Fibroblast of pulmonary artery (primary cell): ENCODE data around the gene UTS2R.
"Not testable (repeated sequence)": the region's sequence is repeated elsewhere in the genome, so short reads cannot be mapped to it uniquely, and the experiment has no call there.

Experiments used
- DNase-seq: peaks from one replicate; pipeline ENCODE4 v3.0.0-alpha.2; 2010; ENCODE audit warnings: low read depth
- H3K4me3 ChIP-seq: replicated peaks from 2 replicates; pipeline ENCODE4 v1.5.1; 2011; ENCODE audit warnings: low read depth, mild to moderate bottlenecking, control low read depth, low read length, moderate library complexity
- TF ChIP-seq, protein P1 (sequence below): IDR thresholded peaks from 2 replicates; pipeline ENCODE4 v1.5.1; 2011; ENCODE audit warnings: mild to moderate bottlenecking, control low read depth, low read length, inconsistent platforms; ENCODE audit errors: missing control alignments

Gene UTS2R

DNA sequence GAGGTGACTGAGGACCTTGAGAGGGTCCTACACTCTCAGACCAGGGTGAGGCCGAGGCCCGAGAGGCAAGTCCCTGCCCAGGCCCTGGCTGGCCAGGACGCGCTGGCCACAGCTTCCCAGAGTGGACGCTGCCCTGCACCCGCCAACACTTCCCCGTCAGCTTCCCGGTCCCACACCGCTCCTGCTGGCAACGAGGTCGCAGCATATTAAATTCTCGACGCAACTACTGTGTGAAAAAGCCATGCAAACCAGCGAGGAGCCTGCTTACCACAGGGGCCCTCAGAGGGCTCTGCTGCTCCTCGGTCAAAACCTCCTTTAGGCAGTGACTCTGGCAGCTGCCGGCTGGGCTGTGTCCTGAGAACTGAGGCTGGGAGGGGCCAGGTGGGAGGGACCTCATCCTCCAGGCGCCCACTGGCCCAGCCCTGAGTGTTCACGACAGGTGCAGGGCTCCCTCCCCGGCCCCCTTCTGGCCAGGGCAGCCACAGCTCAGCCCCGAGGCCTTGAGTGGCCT is 14.7 kb upstream of the UTS2R start:
- DNase-seq: no peak
- H3K4me3 ChIP-seq: no peak overlapping the region
- TF ChIP-seq, protein P1, sequence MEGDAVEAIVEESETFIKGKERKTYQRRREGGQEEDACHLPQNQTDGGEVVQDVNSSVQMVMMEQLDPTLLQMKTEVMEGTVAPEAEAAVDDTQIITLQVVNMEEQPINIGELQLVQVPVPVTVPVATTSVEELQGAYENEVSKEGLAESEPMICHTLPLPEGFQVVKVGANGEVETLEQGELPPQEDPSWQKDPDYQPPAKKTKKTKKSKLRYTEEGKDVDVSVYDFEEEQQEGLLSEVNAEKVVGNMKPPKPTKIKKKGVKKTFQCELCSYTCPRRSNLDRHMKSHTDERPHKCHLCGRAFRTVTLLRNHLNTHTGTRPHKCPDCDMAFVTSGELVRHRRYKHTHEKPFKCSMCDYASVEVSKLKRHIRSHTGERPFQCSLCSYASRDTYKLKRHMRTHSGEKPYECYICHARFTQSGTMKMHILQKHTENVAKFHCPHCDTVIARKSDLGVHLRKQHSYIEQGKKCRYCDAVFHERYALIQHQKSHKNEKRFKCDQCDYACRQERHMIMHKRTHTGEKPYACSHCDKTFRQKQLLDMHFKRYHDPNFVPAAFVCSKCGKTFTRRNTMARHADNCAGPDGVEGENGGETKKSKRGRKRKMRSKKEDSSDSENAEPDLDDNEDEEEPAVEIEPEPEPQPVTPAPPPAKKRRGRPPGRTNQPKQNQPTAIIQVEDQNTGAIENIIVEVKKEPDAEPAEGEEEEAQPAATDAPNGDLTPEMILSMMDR: no peak

DNA sequence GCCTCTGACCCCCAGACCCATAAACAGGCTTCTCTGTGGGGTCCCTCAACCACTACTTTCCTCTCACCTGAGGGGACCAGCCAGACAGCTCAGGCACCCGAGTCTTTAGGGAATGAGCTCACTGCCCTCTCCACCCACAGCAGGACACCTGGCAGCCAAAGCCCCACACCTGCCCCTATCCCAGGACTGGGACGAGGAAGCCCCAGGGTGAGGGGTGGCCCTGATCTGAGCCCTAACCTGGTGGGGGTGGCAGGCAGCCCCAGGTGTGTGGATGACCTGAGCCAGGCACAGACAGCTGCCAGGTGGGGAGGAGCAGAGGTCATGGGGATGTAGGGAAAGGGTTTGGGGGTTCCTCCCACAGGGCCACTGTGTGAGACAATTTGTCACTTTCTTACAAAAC is 14.2 kb upstream of the UTS2R start:
- DNase-seq: no peak
- H3K4me3 ChIP-seq: no peak overlapping the region
- TF ChIP-seq, protein P1: no peak

DNA sequence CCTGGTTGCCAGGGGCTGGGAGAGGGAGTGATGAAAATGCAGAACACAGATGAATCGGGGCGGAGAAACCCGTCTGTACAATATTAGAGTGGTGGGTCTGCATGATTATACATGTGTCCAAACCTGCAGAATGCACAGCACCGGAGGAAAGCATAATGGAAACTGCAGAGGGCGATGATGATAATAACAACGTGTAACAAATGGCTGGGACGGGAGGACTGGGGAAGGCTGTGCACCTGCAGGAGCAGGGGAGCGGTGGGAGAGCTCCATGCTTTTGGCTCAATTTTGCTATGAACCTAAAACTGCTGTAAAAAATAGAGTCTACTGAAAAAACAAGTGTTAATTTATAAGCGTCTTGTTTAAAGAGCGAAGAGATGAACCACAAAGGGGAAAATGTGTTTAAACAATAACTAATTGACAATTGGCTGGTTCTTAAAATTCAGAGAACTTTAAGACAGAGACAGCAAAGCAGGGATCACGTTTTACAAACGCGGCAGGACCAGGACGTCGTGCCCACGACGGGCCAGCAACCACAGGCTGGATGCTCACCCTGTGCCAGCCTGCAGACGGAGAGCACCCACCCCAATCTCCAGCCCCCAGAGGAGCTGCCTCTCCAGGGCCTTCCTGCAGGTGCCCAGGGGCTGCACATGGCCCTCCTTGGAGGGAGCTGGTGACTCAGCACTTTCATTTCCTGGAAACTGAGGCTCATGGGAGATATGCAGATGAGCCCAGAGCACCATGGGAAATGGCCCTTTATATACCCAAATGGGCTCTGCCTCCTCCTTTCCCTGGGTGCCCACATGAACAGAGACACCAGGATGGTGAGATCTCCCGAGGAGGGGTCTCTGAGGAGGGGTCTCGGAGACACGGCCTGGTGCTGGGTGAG is 12.9 kb upstream of the UTS2R start, which contains the start of gene TEX19:
TSS of gene TEX19 (plus strand) at position 783 of the 886 bp plus-strand sequence. CDS start 2,904 bp downstream, outside the sequence.
- no peak within 1 kb of the TSS for H3K4me3 ChIP-seq
- TF ChIP-seq, protein P1: no peak

DNA sequence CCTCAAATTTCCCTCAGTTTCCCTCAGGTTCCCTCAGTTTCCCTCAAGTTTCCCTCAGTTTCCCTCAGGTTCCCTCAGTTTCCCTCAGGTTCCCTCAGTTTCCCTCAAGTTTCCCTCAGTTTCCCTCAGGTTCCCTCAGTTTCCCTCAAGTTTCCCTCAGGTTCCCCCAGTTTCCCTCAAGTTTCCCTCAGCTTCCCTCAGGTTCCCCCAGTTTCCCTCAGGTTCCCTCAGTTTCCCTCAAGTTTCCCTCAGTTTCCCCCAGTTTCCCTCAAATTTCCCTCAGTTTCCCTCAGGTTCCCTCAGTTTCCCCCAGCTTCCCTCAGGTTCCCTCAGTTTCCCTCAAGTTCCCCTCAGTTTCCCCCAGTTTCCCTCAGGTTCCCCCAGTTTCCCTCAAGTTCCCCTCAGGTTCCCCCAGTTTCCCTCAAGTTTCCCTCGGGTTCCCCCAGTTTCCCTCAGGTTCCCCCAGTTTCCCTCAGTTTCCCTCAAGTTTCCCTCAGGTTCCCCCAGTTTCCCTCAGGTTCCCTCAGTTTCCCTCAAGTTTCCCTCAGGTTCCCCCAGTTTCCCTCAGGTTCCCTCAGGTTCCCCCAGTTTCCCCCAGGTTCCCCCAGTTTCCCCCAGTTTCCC is 12.0 kb upstream of the UTS2R start:
- not testable (repeated sequence) for DNase-seq, H3K4me3 ChIP-seq

More for the DNA sequence above, 12.9 kb upstream of the UTS2R start, which contains the start of gene TEX19:
- no peak for DNase-seq

DNA sequence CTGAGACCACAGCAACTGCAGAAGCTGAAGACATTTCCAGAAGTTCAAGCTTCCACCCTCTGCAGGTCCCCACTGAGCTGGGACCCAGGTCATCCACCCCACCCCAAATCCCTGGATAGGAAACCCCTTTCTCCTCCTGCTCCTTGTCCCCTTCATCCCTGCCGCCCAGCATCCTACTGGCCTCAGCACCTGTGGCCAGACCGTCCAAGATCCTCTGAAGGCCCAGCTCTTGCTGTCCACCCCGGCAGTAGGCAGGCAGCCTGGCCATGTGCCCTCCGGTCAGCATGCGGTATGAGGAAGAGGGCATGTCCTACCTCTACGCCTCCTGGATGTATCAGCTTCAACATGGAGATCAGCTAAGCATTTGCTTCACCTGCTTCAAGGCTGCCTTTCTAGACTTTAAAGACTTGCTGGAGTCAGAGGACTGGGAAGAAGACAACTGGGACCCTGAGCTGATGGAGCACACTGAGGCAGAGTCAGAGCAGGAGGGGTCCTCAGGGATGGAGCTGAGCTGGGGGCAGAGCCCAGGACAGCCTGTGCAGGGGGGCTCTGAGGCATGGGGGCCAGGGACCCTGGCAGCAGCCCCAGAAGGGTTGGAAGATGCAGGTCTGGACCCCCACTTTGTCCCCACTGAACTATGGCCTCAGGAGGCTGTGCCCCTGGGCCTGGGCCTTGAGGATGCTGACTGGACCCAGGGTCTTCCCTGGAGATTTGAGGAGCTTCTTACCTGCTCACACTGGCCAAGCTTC is 9.5 kb upstream of the UTS2R start:
- no peak for DNase-seq
- TF ChIP-seq, protein P1: no peak
- H3K4me3 ChIP-seq: no peak overlapping the region

DNA sequence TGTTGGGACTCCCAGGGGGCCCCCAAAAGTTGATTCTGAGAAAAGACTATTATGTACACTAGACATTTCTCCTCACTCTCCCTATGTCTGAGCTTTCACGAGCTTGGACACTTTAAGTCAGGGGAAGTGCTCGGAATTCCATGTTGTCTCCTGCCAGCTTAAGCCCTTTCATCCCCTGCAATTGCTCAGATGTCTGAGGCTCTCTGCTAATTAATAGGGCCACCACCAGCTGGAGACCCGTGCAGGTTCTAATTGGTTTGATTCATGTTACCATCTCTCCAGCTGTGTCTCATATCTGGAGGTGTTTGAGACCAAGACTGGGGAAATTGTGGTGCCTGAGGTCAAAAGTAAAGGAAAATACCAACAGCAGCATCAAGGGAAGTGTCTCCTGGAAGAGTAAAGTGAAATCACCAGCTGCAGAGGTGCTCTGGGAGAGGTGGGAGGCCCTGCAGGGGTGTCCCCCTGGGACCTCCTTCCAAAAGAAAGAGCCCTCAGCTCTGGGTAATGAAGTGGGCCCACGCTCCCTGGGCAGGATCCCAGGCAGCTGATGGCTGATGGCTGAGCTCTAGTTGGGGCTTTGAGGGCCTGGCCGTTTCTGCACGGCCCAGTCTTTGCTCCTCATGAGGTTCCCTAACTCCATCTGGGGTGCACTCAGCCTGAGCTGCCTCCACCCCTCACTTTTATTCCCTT is 5.8 kb upstream of the UTS2R start:
- no peak overlapping the region for H3K4me3 ChIP-seq
- DNase-seq: no peak
- TF ChIP-seq, protein P1: no peak
